GM12864 (cell line): ENCODE data around the gene CASP4.

Source experiments
- DNase-seq: peaks from one replicate; pipeline ENCODE4 v3.0.0-alpha.2; 2011; ENCODE audit warnings: low read depth
- H3K4me3 ChIP-seq: 2 replicates; pipeline ENCODE4 v1.5.1; 2011; ENCODE audit warnings: mild to moderate bottlenecking, low read depth, low read length, control low read depth
- TF ChIP-seq, protein P1 (sequence below): IDR thresholded peaks from 2 replicates; pipeline ENCODE4 v1.5.1; 2011; ENCODE audit warnings: low read depth, mild to moderate bottlenecking, moderate library complexity, low read length, control low read depth, inconsistent platforms; ENCODE audit errors: missing control alignments

CASP4 gene

DNA sequence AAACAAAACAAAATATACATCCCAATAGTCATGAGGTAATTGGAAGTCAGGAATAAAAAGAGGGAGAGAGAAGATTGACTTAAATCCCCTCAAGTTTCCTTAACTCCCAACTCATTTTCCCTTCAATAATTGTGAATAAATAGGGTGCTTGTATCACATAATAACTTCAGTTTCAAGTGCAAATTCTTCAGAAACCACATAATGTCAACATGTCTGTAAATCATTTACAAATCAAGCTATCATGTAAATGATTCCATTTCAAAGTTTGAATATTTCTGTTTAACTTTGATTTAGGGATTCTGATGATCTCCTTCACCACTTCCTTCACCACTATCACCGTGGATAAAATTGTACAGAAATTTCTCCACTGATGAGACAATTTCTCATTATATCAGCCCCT lies 31.3 kb upstream of the CASP4 start:
- no peak overlapping the region for H3K4me3 ChIP-seq
- no peak for DNase-seq
- TF ChIP-seq, protein P1, sequence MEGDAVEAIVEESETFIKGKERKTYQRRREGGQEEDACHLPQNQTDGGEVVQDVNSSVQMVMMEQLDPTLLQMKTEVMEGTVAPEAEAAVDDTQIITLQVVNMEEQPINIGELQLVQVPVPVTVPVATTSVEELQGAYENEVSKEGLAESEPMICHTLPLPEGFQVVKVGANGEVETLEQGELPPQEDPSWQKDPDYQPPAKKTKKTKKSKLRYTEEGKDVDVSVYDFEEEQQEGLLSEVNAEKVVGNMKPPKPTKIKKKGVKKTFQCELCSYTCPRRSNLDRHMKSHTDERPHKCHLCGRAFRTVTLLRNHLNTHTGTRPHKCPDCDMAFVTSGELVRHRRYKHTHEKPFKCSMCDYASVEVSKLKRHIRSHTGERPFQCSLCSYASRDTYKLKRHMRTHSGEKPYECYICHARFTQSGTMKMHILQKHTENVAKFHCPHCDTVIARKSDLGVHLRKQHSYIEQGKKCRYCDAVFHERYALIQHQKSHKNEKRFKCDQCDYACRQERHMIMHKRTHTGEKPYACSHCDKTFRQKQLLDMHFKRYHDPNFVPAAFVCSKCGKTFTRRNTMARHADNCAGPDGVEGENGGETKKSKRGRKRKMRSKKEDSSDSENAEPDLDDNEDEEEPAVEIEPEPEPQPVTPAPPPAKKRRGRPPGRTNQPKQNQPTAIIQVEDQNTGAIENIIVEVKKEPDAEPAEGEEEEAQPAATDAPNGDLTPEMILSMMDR: no peak

DNA sequence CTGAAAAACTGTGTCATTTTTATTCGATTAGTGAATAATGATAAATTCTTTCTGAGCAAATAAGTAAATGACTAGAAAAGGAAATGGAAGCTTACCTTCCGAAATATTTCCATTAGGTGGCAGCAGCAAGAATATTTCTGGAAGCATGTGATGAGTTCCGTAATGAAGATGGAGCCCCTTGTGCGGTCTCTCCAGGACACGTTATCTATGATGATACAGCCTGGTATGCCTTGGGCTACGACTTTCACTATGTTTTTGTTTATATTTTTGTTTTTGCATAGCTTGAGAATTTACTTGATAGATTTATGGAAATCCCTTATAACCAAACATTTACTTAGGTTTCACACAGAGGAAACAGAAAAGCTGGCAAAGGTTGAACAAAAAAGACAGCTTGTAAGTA lies 28.9 kb upstream of the CASP4 start:
- TF ChIP-seq, protein P1: no peak
- DNase-seq: no peak
- no peak overlapping the region for H3K4me3 ChIP-seq

DNA sequence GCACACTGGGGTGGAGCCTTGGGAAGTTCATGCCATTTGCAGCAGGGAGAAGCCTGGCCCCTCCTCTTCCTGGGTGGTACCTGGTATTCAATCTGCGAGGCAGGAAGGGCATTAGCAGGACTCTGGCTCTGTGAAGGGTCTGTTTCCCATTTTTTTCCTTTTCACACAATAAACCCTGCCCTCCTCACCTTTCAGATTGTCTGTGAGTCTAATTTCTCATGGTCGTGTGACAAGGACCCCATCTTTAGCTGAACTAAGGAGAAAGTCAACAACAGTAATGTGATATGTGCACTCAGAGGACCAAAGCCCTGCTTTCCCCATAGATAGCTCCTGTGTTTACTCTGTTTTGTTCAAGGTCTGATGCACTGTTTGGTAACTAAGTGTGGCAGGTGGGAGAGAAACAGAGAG lies 26.6 kb upstream of the CASP4 start:
- TF ChIP-seq, protein P1: no peak
- DNase-seq: no peak
- no peak overlapping the region for H3K4me3 ChIP-seq

DNA sequence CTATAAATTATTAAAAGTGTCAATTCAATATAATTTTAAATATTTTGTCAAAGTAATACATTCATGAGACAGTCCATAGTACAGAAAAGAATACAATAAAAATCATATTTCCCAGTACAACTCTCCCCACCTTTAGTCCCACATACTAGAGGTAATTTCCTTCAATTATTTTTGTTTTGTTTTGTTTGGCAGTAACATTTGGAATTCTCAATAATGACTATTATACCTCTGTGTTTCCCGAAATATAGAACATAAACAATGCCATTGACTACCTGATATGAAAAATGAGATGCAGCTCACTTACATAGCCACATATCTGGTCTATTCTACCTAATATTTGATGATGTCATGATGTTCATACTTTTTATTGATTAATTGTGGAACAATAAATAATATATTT lies 24.4 kb upstream of the CASP4 start:
- no peak overlapping the region for H3K4me3 ChIP-seq
- no peak for DNase-seq
- TF ChIP-seq, protein P1: no peak

DNA sequence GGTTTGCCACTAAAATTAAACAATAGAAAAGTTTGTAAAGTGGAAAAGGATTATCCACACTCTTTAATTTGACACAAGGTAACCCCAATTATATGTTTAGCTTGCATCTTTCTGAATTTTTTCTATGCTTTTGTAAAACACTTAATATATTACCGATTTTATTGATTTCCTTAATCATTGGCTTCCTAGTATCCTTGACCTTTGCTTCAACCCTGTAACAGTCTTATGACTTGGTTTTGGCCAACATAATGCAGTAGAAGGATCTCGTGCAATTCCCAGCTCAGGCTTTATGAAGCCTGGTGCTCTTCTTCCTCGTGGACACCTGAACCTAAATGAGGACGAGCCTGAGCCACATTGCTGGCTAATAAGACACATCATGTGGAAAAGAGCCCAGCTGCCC lies 23.6 kb upstream of the CASP4 start:
- TF ChIP-seq, protein P1: no peak
- DNase-seq: no peak
- no peak overlapping the region for H3K4me3 ChIP-seq

DNA sequence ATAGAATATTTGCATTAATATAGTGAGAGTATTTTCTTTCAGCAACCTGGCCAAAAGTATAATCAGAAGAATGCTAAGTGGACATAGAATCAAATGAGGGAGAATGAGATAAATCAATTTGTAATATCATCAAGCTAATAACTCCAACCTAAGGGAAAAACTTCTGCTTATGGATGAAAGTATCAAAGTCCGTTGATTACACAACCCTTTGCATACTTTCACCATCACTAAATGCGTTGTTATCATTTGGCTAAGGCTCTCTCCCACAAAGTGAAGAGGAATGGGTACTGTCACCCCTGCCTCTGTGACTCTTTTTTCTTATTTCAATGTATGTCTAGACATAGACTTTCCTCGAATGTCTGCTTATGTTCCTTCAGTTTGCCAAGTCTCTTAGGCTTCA lies 16.4 kb upstream of the CASP4 start:
- DNase-seq: no peak
- TF ChIP-seq, protein P1: no peak
- no peak overlapping the region for H3K4me3 ChIP-seq

DNA sequence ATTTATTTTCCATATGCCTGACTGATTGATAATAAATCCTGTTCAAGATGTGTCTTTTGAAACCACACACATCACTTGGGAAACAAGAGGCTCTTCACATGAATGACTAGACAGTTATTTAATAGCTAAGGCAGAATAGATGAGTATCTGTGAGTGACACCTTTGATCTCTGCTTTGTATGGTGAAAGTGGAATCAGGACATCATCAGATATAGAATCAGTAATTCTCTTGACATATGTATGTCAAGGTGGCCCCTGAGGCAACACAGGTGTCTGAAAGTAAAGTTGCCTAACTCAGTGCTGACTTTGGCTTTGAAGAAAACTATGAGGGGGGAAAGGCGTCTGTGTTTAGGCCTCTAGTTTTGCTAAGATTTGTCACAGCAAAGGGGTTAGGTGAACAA lies 11.5 kb upstream of the CASP4 start:
- H3K4me3 ChIP-seq: no peak overlapping the region
- TF ChIP-seq, protein P1: no peak
- DNase-seq: no peak
